ENCODE measurements around the gene IL17F.

The IL17F gene

DNA sequence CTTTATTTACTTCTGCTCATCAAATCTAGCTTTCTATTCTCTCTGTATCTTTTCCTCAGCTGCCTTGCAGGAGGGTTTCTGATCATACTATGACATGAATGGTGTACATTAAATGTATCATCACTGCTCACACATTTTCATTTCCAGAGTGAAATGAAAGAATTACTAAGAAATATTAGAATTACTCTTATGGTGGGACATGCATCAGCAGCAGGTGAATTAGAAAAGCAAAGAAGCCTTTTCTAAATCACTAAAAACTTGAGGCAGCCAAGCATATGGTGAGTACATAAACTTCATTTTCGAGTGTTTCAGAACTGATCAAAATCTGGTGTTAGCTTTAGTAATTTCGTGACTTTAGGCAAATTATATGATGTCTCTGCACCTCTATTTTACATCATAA, 34.5 kb downstream of the IL17F start:
- H2AFZ ChIP-seq (ENCODE audit: low read depth, low read length, severe bottlenecking), result no peak overlapping the region
- no peaks in the 10 kb centered on the region for H3K9me3 ChIP-seq (ENCODE audit: insufficient read depth, low read length)
- no peak overlapping the region for H3K4me3 ChIP-seq (ENCODE audit: insufficient read depth, low read length, poor library complexity, severe bottlenecking)
- no peak overlapping the region for H3K4me2 ChIP-seq (ENCODE audit: low read depth, low read length, poor library complexity, severe bottlenecking)
- H3K36me3 ChIP-seq (ENCODE audit: low read length), result no peaks in the 10 kb centered on the region
- H3K79me2 ChIP-seq (ENCODE audit: insufficient read depth, low read length), result no peaks in the 10 kb centered on the region
- no peaks in the 10 kb centered on the region for H3K27me3 ChIP-seq (ENCODE audit: low read length)
- H3K27ac ChIP-seq (ENCODE audit: low read depth, low read length), result no peak overlapping the region
- H3K9me2 ChIP-seq (replicated peaks; ENCODE audit: insufficient read depth, low read length), result no peaks in the 10 kb centered on the region
- no peaks in the 10 kb centered on the region for H4K20me1 ChIP-seq (ENCODE audit: low read depth, low read length)
- no peak for TF ChIP-seq EZH2phosphoT487 (conservative IDR thresholded peaks at IDR 0.05; ENCODE audit: low read length)
- TF ChIP-seq, protein P1, sequence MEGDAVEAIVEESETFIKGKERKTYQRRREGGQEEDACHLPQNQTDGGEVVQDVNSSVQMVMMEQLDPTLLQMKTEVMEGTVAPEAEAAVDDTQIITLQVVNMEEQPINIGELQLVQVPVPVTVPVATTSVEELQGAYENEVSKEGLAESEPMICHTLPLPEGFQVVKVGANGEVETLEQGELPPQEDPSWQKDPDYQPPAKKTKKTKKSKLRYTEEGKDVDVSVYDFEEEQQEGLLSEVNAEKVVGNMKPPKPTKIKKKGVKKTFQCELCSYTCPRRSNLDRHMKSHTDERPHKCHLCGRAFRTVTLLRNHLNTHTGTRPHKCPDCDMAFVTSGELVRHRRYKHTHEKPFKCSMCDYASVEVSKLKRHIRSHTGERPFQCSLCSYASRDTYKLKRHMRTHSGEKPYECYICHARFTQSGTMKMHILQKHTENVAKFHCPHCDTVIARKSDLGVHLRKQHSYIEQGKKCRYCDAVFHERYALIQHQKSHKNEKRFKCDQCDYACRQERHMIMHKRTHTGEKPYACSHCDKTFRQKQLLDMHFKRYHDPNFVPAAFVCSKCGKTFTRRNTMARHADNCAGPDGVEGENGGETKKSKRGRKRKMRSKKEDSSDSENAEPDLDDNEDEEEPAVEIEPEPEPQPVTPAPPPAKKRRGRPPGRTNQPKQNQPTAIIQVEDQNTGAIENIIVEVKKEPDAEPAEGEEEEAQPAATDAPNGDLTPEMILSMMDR (IDR thresholded peaks at IDR 0.05; ENCODE audit: insufficient read depth, low read length, poor library complexity, severe bottlenecking), result no peak
- no peak overlapping the region for H3K9ac ChIP-seq (ENCODE audit: low read length)
- H3F3A ChIP-seq (ENCODE audit: insufficient read depth), result no peaks in the 10 kb centered on the region

- Histone ChIP-seq H3K4me3 (ENCODE audit: insufficient read depth, low read length, poor library complexity, severe bottlenecking) (no peak overlapping the region), H4K20me1 (ENCODE audit: low read depth, low read length) (no peaks in the 10 kb centered on the region), H3K9me3 (ENCODE audit: insufficient read depth, low read length) (no peaks in the 10 kb centered on the region), H2AFZ (ENCODE audit: low read depth, low read length, severe bottlenecking) (no peak overlapping the region), H3K27me3 (ENCODE audit: low read length) (no peaks in the 10 kb centered on the region), H3F3A (ENCODE audit: insufficient read depth) (no peaks in the 10 kb centered on the region), H3K27ac (ENCODE audit: low read depth, low read length) (no peak overlapping the region), H3K79me2 (ENCODE audit: insufficient read depth, low read length) (no peaks in the 10 kb centered on the region), H3K9me2 (replicated peaks; ENCODE audit: insufficient read depth, low read length) (no peaks in the 10 kb centered on the region), H3K4me2 (ENCODE audit: low read depth, low read length, poor library complexity, severe bottlenecking) (no peak overlapping the region), H3K9ac (ENCODE audit: low read length) (no peak overlapping the region), H3K36me3 (ENCODE audit: low read length) (no peaks in the 10 kb centered on the region)
- TF ChIP-seq EZH2phosphoT487 (conservative IDR thresholded peaks at IDR 0.05; ENCODE audit: low read length), result no peak
- TF ChIP-seq, protein P1 (IDR thresholded peaks at IDR 0.05; ENCODE audit: insufficient read depth, low read length, poor library complexity, severe bottlenecking), result no peak
Observed at GRCh38 chr6:52208612-52209011, 35.7 kb downstream of the IL17F start.

GRCh38 chr6:52207066-52207465, 37.2 kb downstream of the IL17F start:
- TF ChIP-seq, protein P1 (IDR thresholded peaks at IDR 0.05; ENCODE audit: insufficient read depth, low read length, poor library complexity, severe bottlenecking), result no peak
- TF ChIP-seq EZH2phosphoT487 (conservative IDR thresholded peaks at IDR 0.05; ENCODE audit: low read length), result no peak
- no peaks in the 10 kb centered on the region for H3K79me2 ChIP-seq (ENCODE audit: insufficient read depth, low read length)
- no peak overlapping the region for H3K27ac ChIP-seq (ENCODE audit: low read depth, low read length)
- no peak overlapping the region for H3K4me2 ChIP-seq (ENCODE audit: low read depth, low read length, poor library complexity, severe bottlenecking)
- no peak overlapping the region for H3K4me3 ChIP-seq (ENCODE audit: insufficient read depth, low read length, poor library complexity, severe bottlenecking)
- no peaks in the 10 kb centered on the region for H3K9me3 ChIP-seq (ENCODE audit: insufficient read depth, low read length)
- no peaks in the 10 kb centered on the region for H3K36me3 ChIP-seq (ENCODE audit: low read length)
- H3K9ac ChIP-seq (ENCODE audit: low read length), result no peak overlapping the region
- no peaks in the 10 kb centered on the region for H4K20me1 ChIP-seq (ENCODE audit: low read depth, low read length)
- no peaks in the 10 kb centered on the region for H3F3A ChIP-seq (ENCODE audit: insufficient read depth)
- H3K9me2 ChIP-seq (replicated peaks; ENCODE audit: insufficient read depth, low read length), result no peaks in the 10 kb centered on the region
- H2AFZ ChIP-seq (ENCODE audit: low read depth, low read length, severe bottlenecking), result no peak overlapping the region
- no peaks in the 10 kb centered on the region for H3K27me3 ChIP-seq (ENCODE audit: low read length)

All from SU-DHL-6 (cell line).